GM10266 (cell line): ENCODE measurements around the gene GALNT3.

Source experiments
- DNase-seq: peaks from one replicate; pipeline ENCODE4 v3.0.0; 2012; ENCODE audit errors: extremely low spot score
- CTCF ChIP-seq: IDR thresholded peaks from 2 replicates; pipeline ENCODE4 v1.5.1; 2012; ENCODE audit warnings: mild to moderate bottlenecking, low read depth; ENCODE audit not compliant: control insufficient read depth, insufficient read depth; ENCODE audit errors: missing control alignments

The GALNT3 gene

GRCh38 chr2:165827921-165828276 lies 33.9 kb upstream of the GALNT3 start:
- no peak for TF ChIP-seq CTCF
- no peak for DNase-seq

GRCh38 chr2:165827016-165827920 lies 33.2 kb upstream of the GALNT3 start:
- no peak for DNase-seq
- no peak for TF ChIP-seq CTCF

- TF ChIP-seq CTCF, result no peak
- DNase-seq, result no peak
Observed at GRCh38 chr2:165825041-165825440, 31.0 kb upstream of the GALNT3 start.

- TF ChIP-seq CTCF, result no peak
- DNase-seq, result no peak
Observed at GRCh38 chr2:165820296-165820695, 26.2 kb upstream of the GALNT3 start.

- TF ChIP-seq CTCF, result no peak
- DNase-seq, result no peak
Observed at GRCh38 chr2:165818920-165819319, 24.9 kb upstream of the GALNT3 start.

GRCh38 chr2:165815299-165816141 lies 21.5 kb upstream of the GALNT3 start:
- no peak for DNase-seq
- no peak for TF ChIP-seq CTCF
